Heart left ventricle (tissue), 16 donors: Measurements from ENCODE around the gene FREY1. TPM values are rescaled to one million over a fixed set of nuclear protein-coding genes. Genes with fewer than 3 reads are reported as not detected.

Experiments used
- ATAC-seq, 4 donors: fragments of 200-7000 bp; cut with Tn5 transposase; one replicate each; pipeline ENCODE4 v1.9.1; 2020 to 2022; ENCODE audit warnings: moderate library complexity in 4 of 4, mild to moderate bottlenecking in 3 of 4, moderate number of reproducible peaks in 1 of 4
- DNase-seq, 5 donors: peaks; one replicate each; pipeline ENCODE4 v3.0.0-alpha.2; 2020
- H3K27ac ChIP-seq, 12 donors: fragments of 200-600 bp; sonication (generic) in 4 of 12; one replicate each; pipeline versions ENCODE4 v1.5.0 to v1.8.0; 2016 to 2022; ENCODE audit warnings: mild to moderate bottlenecking in 2 of 12
- H3K27me3 ChIP-seq, 9 donors: fragments of 200-600 bp; sonication (generic) in 2 of 9; one replicate each; pipeline versions ENCODE4 v1.5.1 to v1.8.0; 2016 to 2022; ENCODE audit warnings: mild to moderate bottlenecking in 3 of 9
- H3K36me3 ChIP-seq, 9 donors: fragments of 200-600 bp; sonication (generic) in 2 of 9; one replicate each; pipeline versions ENCODE4 v1.5.0 to v1.8.0; 2018 to 2022; ENCODE audit warnings: mild to moderate bottlenecking in 2 of 9
- H3K4me1 ChIP-seq, 12 donors: fragments of 200-600 bp; sonication (generic) in 4 of 12; one replicate each; pipeline versions ENCODE4 v1.5.0 to v1.8.0; 2016 to 2022; ENCODE audit warnings: mild to moderate bottlenecking in 3 of 12
- H3K4me3 ChIP-seq, 12 donors: fragments of 200-600 bp; sonication (generic) in 4 of 12; one replicate each; pipeline versions ENCODE4 v1.5.0 to v1.8.0; 2017 to 2022; ENCODE audit warnings: mild to moderate bottlenecking in 9 of 12, moderate library complexity in 4 of 12
- H3K9me3 ChIP-seq, 12 donors: fragments of 200-600 bp; sonication (generic) in 4 of 12; one replicate each; pipeline versions ENCODE4 v1.5.0 to v1.8.0; 2016 to 2022; ENCODE audit warnings: mild to moderate bottlenecking in 1 of 12
- CTCF ChIP-seq, 12 donors: fragments of 200-600 bp; sonication (generic) in 4 of 12; IDR thresholded peaks; one replicate each; pipeline versions ENCODE4 v1.5.0 to v1.8.0; 2018 to 2022; ENCODE audit warnings: antibody characterized with exemption in 12 of 12, mild to moderate bottlenecking in 5 of 12
- POLR2A ChIP-seq, 2 donors: fragments of 450-650 bp; IDR thresholded peaks; one replicate each; pipeline ENCODE4 v1.6.1; 2017; ENCODE audit warnings: antibody characterized with exemption in 2 of 2, mild to moderate bottlenecking in 2 of 2, moderate library complexity in 2 of 2
- WGBS, 4 donors: extraction: QIAGEN DNeasy Blood & Tissue Kit in 2 of 4; methylation state at CpG; one replicate each; pipeline versions ENCODE4 v1.1.5 to v1.1.7; 2013 to 2018; 5-methylcytosine and 5-hydroxymethylcytosine counted together
- intact Hi-C, 10 donors: fragments of 100-400 bp; cut with DNase I; formaldehyde crosslinking; loops; one replicate each; pipeline versions ENCODE4 v1.11.1 to v1.14.2; 2022
- polyA plus RNA-seq, 2 donors: library from polyadenylated mRNA; stranded (reverse); fragments of 200-250 nt; gene quantifications; one replicate each; pipeline ENCODE4 v1.2.3, GENCODE V29; 2013
- total RNA-seq, 9 donors: library from RNA; depleted of rRNA in 2 of 9; stranded (reverse); fragments of >200 nt in 2 of 9; fragmentation: NEBNext Ultra II Directional in 3 of 9; extraction: Animal tissue kit (Norgen Biotek cat#: 25700) in 3 of 9; gene quantifications; one replicate each; pipeline versions ENCODE4 v1.1.0 to v1.2.4, GENCODE V29; 2016 to 2023
- donor health status: ischemic (EF 13 %, LVEDD 7.1; RV severe dilation, severe dysfunction).
- donor health status: healthy with polysubstance abuse.
- donor health status: DM: no; HTN: yes; CAD: no.
- donor health status: DM: no; HTN: no; CAD: no.
- donor health status: ischemic (EF 25% LVEDD 6.9; RV normal size, moderate dysfunction).
- donor health status: ischemic (EF 25% LVEDD 5.7; RV mildly dilated, moderate dysfunction).
- donor health status: healthy.
- donor health status: DM: yes; HTN: yes; CAD: no.
- donor health status: ischemic (EF 35%, LVEDD 5.7; RV mildly dilated, moderate dysfunction).
- donor health status: nonischemic (EF 11% LVEDD 7.7; RV severe dilation, severe dysfunction).
- donor health status: DM: yes; HTN: yes; CAD: no.
- donor health status: PGD.
- donor health status: ischemic (EF 29% LVEDD 5.4; RV normal size, mild dysfunction).
- donor health status: nonischemic (EF 23%, LVEDD 6.1; RV moderate dilation, normal function).

FREY1 gene
- total and polyA plus RNA-seq, 11 donors = 0.37 to 1.00 (median 0.45) TPM; not detected in 5

GRCh38 chr11:45897556-45897955 is 9.5 kb downstream of the FREY1 start:
- 92 to 95% (median 93%) methylated on average over 6 of the region's 6 CpGs for WGBS, 4 donors
- Histone ChIP-seq H3K9me3 (no peaks in the 10 kb centered on the region), H3K27ac (no peak overlapping the region), H3K36me3 (no peaks in the 10 kb centered on the region), H3K4me3 (no peak overlapping the region), H3K27me3 (peaks cover 0 to 34% (median 0%) of the 10 kb centered on the region in 9 donors), H3K4me1 (peaks cover 5 to 38% (median 23%) of the 10 kb centered on the region in 12 donors)
- TF ChIP-seq POLR2A (IDR thresholded peaks at IDR 0.05) (no peak), CTCF (IDR thresholded peaks at IDR 0.05) (no peak)
- intact Hi-C loops = no loop called here
- ATAC-seq (no peak), DNase-seq (peak in 1 of 5 donors; percentile 35)

GRCh38 chr11:45896422-45896984 is 10.6 kb downstream of the FREY1 start:
- H3K36me3 ChIP-seq = no peaks in the 10 kb centered on the region
- WGBS, 4 donors = 22 to 49% (median 26%) methylated on average over 11 to 19 of the region's 19 CpGs
- H3K9me3 ChIP-seq = no peaks in the 10 kb centered on the region
- intact Hi-C loops = no loop called here
- H3K27me3 ChIP-seq = peaks cover 0 to 34% (median 0%) of the 10 kb centered on the region in 9 donors
- H3K27ac ChIP-seq = no peak overlapping the region
- no peak for ATAC-seq
- DNase-seq = peak in 1 of 5 donors; percentile 42
- TF ChIP-seq POLR2A (IDR thresholded peaks at IDR 0.05) (no peak), CTCF (IDR thresholded peaks at IDR 0.05) (no peak)
- no peak overlapping the region for H3K4me3 ChIP-seq
- peaks cover 5 to 37% (median 23%) of the 10 kb centered on the region in 12 donors for H3K4me1 ChIP-seq

GRCh38 chr11:45895553-45896259 is 11.4 kb downstream of the FREY1 start:
- 89 to 95% (median 91%) methylated on average over 8 of the region's 8 CpGs for WGBS, 4 donors
- H3K27me3 ChIP-seq = peaks cover 0 to 30% (median 0%) of the 10 kb centered on the region in 9 donors
- H3K27ac ChIP-seq = no peak overlapping the region
- TF ChIP-seq POLR2A (IDR thresholded peaks at IDR 0.05) (no peak), CTCF (IDR thresholded peaks at IDR 0.05) (no peak)
- no peak overlapping the region for H3K4me3 ChIP-seq
- no peak for ATAC-seq
- peaks cover 2 to 29% (median 15%) of the 10 kb centered on the region in 12 donors for H3K4me1 ChIP-seq
- H3K36me3 ChIP-seq = no peaks in the 10 kb centered on the region
- DNase-seq = peak in 1 of 5 donors; percentile 19
- intact Hi-C loops = no loop called here
- H3K9me3 ChIP-seq = no peaks in the 10 kb centered on the region

- 83 to 86% (median 84%) methylated on average over 5 to 6 of the region's 6 CpGs for WGBS, 4 donors
- Histone ChIP-seq H3K9me3 (no peaks in the 10 kb centered on the region), H3K4me3 (no peak overlapping the region), H3K4me1 (peaks cover 0 to 19% (median 10%) of the 10 kb centered on the region in 12 donors), H3K27me3 (peaks cover 0 to 24% (median 0%) of the 10 kb centered on the region in 9 donors), H3K36me3 (no peaks in the 10 kb centered on the region), H3K27ac (no peak overlapping the region)
- no peak for ATAC-seq
- intact Hi-C loops = no loop called here
- TF ChIP-seq POLR2A (IDR thresholded peaks at IDR 0.05) = no peak
- no peak for TF ChIP-seq CTCF (IDR thresholded peaks at IDR 0.05)
- DNase-seq = peak in 1 of 5 donors; percentile 22
Observed at GRCh38 chr11:45894555-45895247, 12.4 kb downstream of the FREY1 start.
